Measurements from ENCODE around the gene CALML3.
"Not testable (repeated sequence)": the region's sequence is repeated elsewhere in the genome, so short reads cannot be mapped to it uniquely, and the experiment has no call there.

Gene CALML3

GRCh38 chr10:5557799-5558771 is 33.3 kb downstream of the CALML3 start:
- no peaks in the 10 kb centered on the region for H3K9me3 ChIP-seq (ENCODE audit: control insufficient read depth, low read length)
- H2BK12ac ChIP-seq (ENCODE audit: low read length in 2 of 2): peak overlapping the region; percentile 12 to 51
- no peaks in the 10 kb centered on the region for H3K27me3 ChIP-seq (ENCODE audit: control insufficient read depth in 1 of 2, insufficient read depth in 1 of 2, low read length in 2 of 2)
- H3K4me2 ChIP-seq (ENCODE audit: low read length, poor library complexity, severe bottlenecking): no peak overlapping the region
- H3K79me1 ChIP-seq (replicated peaks; ENCODE audit: low read length, poor library complexity, severe bottlenecking): no peaks in the 10 kb centered on the region
- no peak overlapping the region for H2AFZ ChIP-seq (ENCODE audit: low read depth, low read length)
- H3K23ac ChIP-seq (ENCODE audit: low read length in 2 of 2): no peak overlapping the region
- H3K9ac ChIP-seq (ENCODE audit: low read length): no peak overlapping the region
- H2BK5ac ChIP-seq (ENCODE audit: low read depth, low read length, poor library complexity, severe bottlenecking): no peak overlapping the region
- H2BK120ac ChIP-seq (ENCODE audit: low read depth, low read length): no peak overlapping the region
- WGBS: 93% methylated on average over 28 of the region's 31 CpGs
- no peaks in the 10 kb centered on the region for H3K36me3 ChIP-seq (ENCODE audit: control insufficient read depth in 1 of 2, insufficient read depth in 2 of 2, low read depth in 1 of 2, low read length in 2 of 2)
- H4K8ac ChIP-seq (ENCODE audit: low read length): no peak overlapping the region
- H4K91ac ChIP-seq (ENCODE audit: low read length): peak overlapping the region; percentile 89
- H3K4ac ChIP-seq (ENCODE audit: low read depth in 1 of 2, low read length in 2 of 2): peak overlapping the region in 1 of 2 experiments; percentile 2
- H3K4me1 ChIP-seq (ENCODE audit: control insufficient read depth, insufficient read depth, low read depth, low read length): peaks cover 32% of the 10 kb centered on the region
- H2BK15ac ChIP-seq (ENCODE audit: low read depth, poor library complexity, severe bottlenecking): peak overlapping the region; percentile 77
- H3K18ac ChIP-seq (ENCODE audit: low read depth in 1 of 2, low read length in 2 of 2): peak overlapping the region; percentile 18 to 28
- no peak overlapping the region for H3K14ac ChIP-seq (ENCODE audit: low read length in 2 of 2)
- H3K4me3 ChIP-seq (ENCODE audit: insufficient read depth in 1 of 2, low read depth in 1 of 2, low read length in 2 of 2): no peak overlapping the region
- no peak overlapping the region for H3K27ac ChIP-seq (ENCODE audit: low read length, poor library complexity, severe bottlenecking)
- peak overlapping the region; percentile 33 for H2AK5ac ChIP-seq (ENCODE audit: low read length, severe bottlenecking)
- no peak for DNase-seq

- not testable (repeated sequence) for H3K9ac ChIP-seq (ENCODE audit: low read length); H3K4me2 ChIP-seq (ENCODE audit: low read length, poor library complexity, severe bottlenecking); H2BK120ac ChIP-seq (ENCODE audit: low read depth, low read length); H4K8ac ChIP-seq (ENCODE audit: low read length); H2AFZ ChIP-seq (ENCODE audit: low read depth, low read length); H3K18ac ChIP-seq (ENCODE audit: low read depth in 1 of 2, low read length in 2 of 2); H3K27me3 ChIP-seq (ENCODE audit: control insufficient read depth in 1 of 2, insufficient read depth in 1 of 2, low read length in 2 of 2); DNase-seq; H3K36me3 ChIP-seq (ENCODE audit: control insufficient read depth in 1 of 2, insufficient read depth in 2 of 2, low read depth in 1 of 2, low read length in 2 of 2); H3K14ac ChIP-seq (ENCODE audit: low read length in 2 of 2); H2AK5ac ChIP-seq (ENCODE audit: low read length, severe bottlenecking); H3K4me3 ChIP-seq (ENCODE audit: insufficient read depth in 1 of 2, low read depth in 1 of 2, low read length in 2 of 2); H3K23ac ChIP-seq (ENCODE audit: low read length in 2 of 2); H2BK15ac ChIP-seq (ENCODE audit: low read depth, poor library complexity, severe bottlenecking); H3K79me1 ChIP-seq (replicated peaks; ENCODE audit: low read length, poor library complexity, severe bottlenecking); H2BK5ac ChIP-seq (ENCODE audit: low read depth, low read length, poor library complexity, severe bottlenecking); H3K9me3 ChIP-seq (ENCODE audit: control insufficient read depth, low read length); H3K27ac ChIP-seq (ENCODE audit: low read length, poor library complexity, severe bottlenecking); H4K91ac ChIP-seq (ENCODE audit: low read length); H3K4ac ChIP-seq (ENCODE audit: low read depth in 1 of 2, low read length in 2 of 2)
- peak overlapping the region in 1 of 2 experiments; percentile 33 for H2BK12ac ChIP-seq (ENCODE audit: low read length in 2 of 2)
- 70% methylated on average over 7 of the region's 9 CpGs for WGBS
- peaks cover 33% of the 10 kb centered on the region for H3K4me1 ChIP-seq (ENCODE audit: control insufficient read depth, insufficient read depth, low read depth, low read length)
Measured at GRCh38 chr10:5559022-5559421, 34.3 kb downstream of the CALML3 start.

- Histone ChIP-seq H4K8ac (ENCODE audit: low read length) (no peak overlapping the region), H3K4ac (ENCODE audit: low read depth in 1 of 2, low read length in 2 of 2) (no peak overlapping the region), H3K4me3 (ENCODE audit: insufficient read depth in 1 of 2, low read depth in 1 of 2, low read length in 2 of 2) (no peak overlapping the region), H3K18ac (ENCODE audit: low read depth in 1 of 2, low read length in 2 of 2) (no peak overlapping the region), H3K14ac (ENCODE audit: low read length in 2 of 2) (no peak overlapping the region), H2BK12ac (ENCODE audit: low read length in 2 of 2) (no peak overlapping the region), H3K9ac (ENCODE audit: low read length) (peak overlapping the region; percentile 9), H3K4me1 (ENCODE audit: control insufficient read depth, insufficient read depth, low read depth, low read length) (peaks cover 34% of the 10 kb centered on the region), H3K27ac (ENCODE audit: low read length, poor library complexity, severe bottlenecking) (peak overlapping the region; percentile 19), H3K4me2 (ENCODE audit: low read length, poor library complexity, severe bottlenecking) (peak overlapping the region; percentile 31), H3K27me3 (ENCODE audit: control insufficient read depth in 1 of 2, insufficient read depth in 1 of 2, low read length in 2 of 2) (no peaks in the 10 kb centered on the region), H2BK120ac (ENCODE audit: low read depth, low read length) (no peak overlapping the region), H4K91ac (ENCODE audit: low read length) (no peak overlapping the region), H3K79me1 (replicated peaks; ENCODE audit: low read length, poor library complexity, severe bottlenecking) (no peaks in the 10 kb centered on the region), H2AK5ac (ENCODE audit: low read length, severe bottlenecking) (no peak overlapping the region), H2BK15ac (ENCODE audit: low read depth, poor library complexity, severe bottlenecking) (no peak overlapping the region), H3K36me3 (ENCODE audit: control insufficient read depth in 1 of 2, insufficient read depth in 2 of 2, low read depth in 1 of 2, low read length in 2 of 2) (no peaks in the 10 kb centered on the region), H2BK5ac (ENCODE audit: low read depth, low read length, poor library complexity, severe bottlenecking) (no peak overlapping the region), H3K9me3 (ENCODE audit: control insufficient read depth, low read length) (no peaks in the 10 kb centered on the region), H2AFZ (ENCODE audit: low read depth, low read length) (no peak overlapping the region), H3K23ac (ENCODE audit: low read length in 2 of 2) (no peak overlapping the region)
- DNase-seq: peak; percentile 59
- WGBS: 8% methylated on average over 7 of the region's 9 CpGs
Measured at GRCh38 chr10:5559642-5560141, 34.9 kb downstream of the CALML3 start.

- DNase-seq: no peak
- Histone ChIP-seq H3K4me2 (ENCODE audit: low read length, poor library complexity, severe bottlenecking) (no peak overlapping the region), H3K4me1 (ENCODE audit: control insufficient read depth, insufficient read depth, low read depth, low read length) (peaks cover 28% of the 10 kb centered on the region), H3K14ac (ENCODE audit: low read length in 2 of 2) (no peak overlapping the region), H2BK15ac (ENCODE audit: low read depth, poor library complexity, severe bottlenecking) (no peak overlapping the region), H3K27ac (ENCODE audit: low read length, poor library complexity, severe bottlenecking) (no peak overlapping the region), H3K18ac (ENCODE audit: low read depth in 1 of 2, low read length in 2 of 2) (peak overlapping the region in 1 of 2 experiments; percentile 14), H3K79me1 (replicated peaks; ENCODE audit: low read length, poor library complexity, severe bottlenecking) (no peaks in the 10 kb centered on the region), H2AFZ (ENCODE audit: low read depth, low read length) (no peak overlapping the region), H2BK5ac (ENCODE audit: low read depth, low read length, poor library complexity, severe bottlenecking) (no peak overlapping the region), H4K91ac (ENCODE audit: low read length) (no peak overlapping the region), H3K23ac (ENCODE audit: low read length in 2 of 2) (no peak overlapping the region), H2AK5ac (ENCODE audit: low read length, severe bottlenecking) (no peak overlapping the region), H3K9me3 (ENCODE audit: control insufficient read depth, low read length) (no peaks in the 10 kb centered on the region), H3K4ac (ENCODE audit: low read depth in 1 of 2, low read length in 2 of 2) (no peak overlapping the region), H4K8ac (ENCODE audit: low read length) (no peak overlapping the region), H3K36me3 (ENCODE audit: control insufficient read depth in 1 of 2, insufficient read depth in 2 of 2, low read depth in 1 of 2, low read length in 2 of 2) (no peaks in the 10 kb centered on the region), H2BK12ac (ENCODE audit: low read length in 2 of 2) (no peak overlapping the region), H3K9ac (ENCODE audit: low read length) (peak overlapping the region; percentile 9), H3K27me3 (ENCODE audit: control insufficient read depth in 1 of 2, insufficient read depth in 1 of 2, low read length in 2 of 2) (no peaks in the 10 kb centered on the region), H3K4me3 (ENCODE audit: insufficient read depth in 1 of 2, low read depth in 1 of 2, low read length in 2 of 2) (no peak overlapping the region), H2BK120ac (ENCODE audit: low read depth, low read length) (peak overlapping the region; percentile 21)
- WGBS: 78% methylated on average over 9 of the region's 10 CpGs
Measured at GRCh38 chr10:5560142-5560816, 35.5 kb downstream of the CALML3 start.

Data from mesenchymal stem cell (in vitro differentiated cells and primary cell).